Keratinocyte (primary cell): ENCODE data around the gene ERC2. TPM values are rescaled to one million over a fixed set of nuclear protein-coding genes. Genes with fewer than 3 reads are reported as not detected.

ENCODE experiments used
- DNase-seq: peaks from one replicate; pipeline ENCODE4 v3.0.0-alpha.2; 2011; ENCODE audit warnings: low read depth, missing footprints, low spot score
- FAIRE-seq: peaks from 2 replicates; lab custom pipeline; 2011; peaks lifted over from hg19 to GRCh38; lab: Jason Lieb, UNC
- H2AFZ ChIP-seq: 2 replicates; pipeline ENCODE4 v1.6.0; 2012; ENCODE audit warnings: low read length, control low read depth, inconsistent platforms; ENCODE audit not compliant: control insufficient read depth
- H3K27ac ChIP-seq: 2 replicates; pipeline ENCODE4 v1.5.1; 2011; ENCODE audit warnings: low read length; ENCODE audit not compliant: control insufficient read depth, insufficient read depth
- H3K27me3 ChIP-seq: 3 replicates; pipeline ENCODE4 v1.6.0; 2011; ENCODE audit warnings: low read length; ENCODE audit not compliant: control insufficient read depth, insufficient read depth; ENCODE audit errors: extremely low read depth
- H3K36me3 ChIP-seq, 2 experiments: 2 replicates in 1 of 2; 3 replicates in 1 of 2; pipeline ENCODE4 v1.5.1; 2011; ENCODE audit warnings: low read length in 2 of 2, mild to moderate bottlenecking in 1 of 2; ENCODE audit not compliant: control insufficient read depth in 2 of 2, insufficient read depth in 2 of 2; ENCODE audit errors: extremely low read depth in 1 of 2
- H3K4me1 ChIP-seq: 3 replicates; pipeline ENCODE4 v1.5.1; 2011; ENCODE audit warnings: low read length; ENCODE audit not compliant: control insufficient read depth, insufficient read depth; ENCODE audit errors: extremely low read depth
- H3K4me2 ChIP-seq: 3 replicates; pipeline ENCODE4 v1.6.0; 2011; ENCODE audit warnings: low read depth, low read length; ENCODE audit not compliant: control insufficient read depth, insufficient read depth; ENCODE audit errors: extremely low read depth
- H3K4me3 ChIP-seq, 3 experiments: fragments of 200-600 bp in 1 of 3; sonication (generic) in 1 of 3; 2 replicates in 2 of 3; 3 replicates in 1 of 3; pipeline ENCODE4 v1.5.1; 2011 to 2016; ENCODE audit warnings: low read length in 3 of 3, mild to moderate bottlenecking in 3 of 3, control low read depth in 2 of 3, inconsistent platforms in 1 of 3, low read depth in 1 of 3, mixed read lengths in 1 of 3, mixed run types in 1 of 3, moderate library complexity in 1 of 3; ENCODE audit not compliant: control insufficient read depth in 2 of 3, insufficient read depth in 2 of 3; ENCODE audit errors: extremely low read depth in 1 of 3
- H3K79me2 ChIP-seq: 2 replicates; pipeline ENCODE4 v1.6.0; 2012; ENCODE audit warnings: low read length; ENCODE audit not compliant: control insufficient read depth, insufficient read depth
- H3K9ac ChIP-seq: 3 replicates; pipeline ENCODE4 v1.6.0; 2011; ENCODE audit warnings: low read length; ENCODE audit not compliant: control insufficient read depth, insufficient read depth; ENCODE audit errors: extremely low read depth
- H3K9me1 ChIP-seq: 3 replicates; pipeline ENCODE4 v1.6.0; 2011; ENCODE audit warnings: low read length; ENCODE audit not compliant: control insufficient read depth, insufficient read depth; ENCODE audit errors: extremely low read depth
- H3K9me3 ChIP-seq: 2 replicates; pipeline ENCODE4 v1.5.1; 2012; ENCODE audit warnings: low read depth, low read length; ENCODE audit not compliant: control insufficient read depth
- H4K20me1 ChIP-seq: 3 replicates; pipeline ENCODE4 v1.6.0; 2011; ENCODE audit warnings: low read length; ENCODE audit not compliant: control insufficient read depth, insufficient read depth; ENCODE audit errors: extremely low read depth
- EZH2 ChIP-seq: IDR thresholded peaks from one replicate; pipeline ENCODE4 v1.6.1; 2012; ENCODE audit warnings: inconsistent platforms, mild to moderate bottlenecking, low read length, moderate library complexity
- dilution Hi-C: fragments of 300-500 bp; cut with MboI; formaldehyde crosslinking; loops from one replicate; pipeline ENCODE4 v1.7.0; 2020; ENCODE audit warnings: low sequenced_read_pairs; ENCODE audit not compliant: extremely low pct_ligation_motif_present
- polyA plus RNA-seq, 5 experiments: library from polyadenylated mRNA; depleted of rRNA in 3 of 5; stranded (reverse) in 3 of 5; stranded (forward) in 1 of 5; unstranded in 1 of 5; fragments of >200 nt; gene quantifications; 1 replicate in 1 of 5; 2 replicates in 3 of 5; 3 replicates in 1 of 5; pipeline versions ENCODE4 v1.2.1 to v1.2.3, GENCODE V29; 2011 to 2012; ENCODE audit warnings: missing spikeins in 2 of 5, low read depth in 1 of 5, low replicate concordance in 1 of 5
- TF ChIP-seq, protein P1 (sequence below), 3 experiments: IDR thresholded peaks in 1 of 3; conservative IDR thresholded peaks in 1 of 3; optimal IDR thresholded peaks in 1 of 3; 2 replicates in 2 of 3; 3 replicates in 1 of 3; pipeline versions ENCODE3 to v1.5.1; 2011; ENCODE audit warnings: low read length in 3 of 3, mild to moderate bottlenecking in 3 of 3, moderate library complexity in 2 of 3, control low read depth in 1 of 3, inconsistent platforms in 1 of 3; ENCODE audit not compliant: insufficient read depth in 2 of 3; ENCODE audit errors: extremely low read depth in 1 of 3

Gene ERC2
- polyA plus RNA-seq, 1 donor (not counting 4 experiments of a cell fraction or from before 2014, with no cell fraction given), result 0.08 TPM

DNA sequence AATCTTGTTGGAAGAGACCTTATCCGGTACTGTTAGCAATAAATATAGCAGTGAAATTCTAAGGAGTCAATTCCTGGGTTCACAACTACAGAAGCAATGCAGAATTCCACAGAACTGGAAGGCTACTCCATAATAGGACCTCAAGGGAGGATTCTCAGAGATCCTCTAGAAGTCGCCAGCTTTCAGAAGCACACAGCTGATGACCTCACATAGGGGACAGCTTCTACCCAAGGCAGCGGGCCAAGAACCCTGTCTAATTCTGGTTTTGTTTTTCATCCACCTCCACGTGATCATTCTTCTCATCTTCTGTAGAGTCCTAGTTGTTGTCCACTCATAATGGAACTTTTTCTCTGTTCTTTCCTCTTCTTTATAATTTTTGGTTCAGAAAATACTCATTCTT lies 99.4 kb downstream of the ERC2 start:
- dilution Hi-C loops, result no loop called here
- TF ChIP-seq, protein P1, sequence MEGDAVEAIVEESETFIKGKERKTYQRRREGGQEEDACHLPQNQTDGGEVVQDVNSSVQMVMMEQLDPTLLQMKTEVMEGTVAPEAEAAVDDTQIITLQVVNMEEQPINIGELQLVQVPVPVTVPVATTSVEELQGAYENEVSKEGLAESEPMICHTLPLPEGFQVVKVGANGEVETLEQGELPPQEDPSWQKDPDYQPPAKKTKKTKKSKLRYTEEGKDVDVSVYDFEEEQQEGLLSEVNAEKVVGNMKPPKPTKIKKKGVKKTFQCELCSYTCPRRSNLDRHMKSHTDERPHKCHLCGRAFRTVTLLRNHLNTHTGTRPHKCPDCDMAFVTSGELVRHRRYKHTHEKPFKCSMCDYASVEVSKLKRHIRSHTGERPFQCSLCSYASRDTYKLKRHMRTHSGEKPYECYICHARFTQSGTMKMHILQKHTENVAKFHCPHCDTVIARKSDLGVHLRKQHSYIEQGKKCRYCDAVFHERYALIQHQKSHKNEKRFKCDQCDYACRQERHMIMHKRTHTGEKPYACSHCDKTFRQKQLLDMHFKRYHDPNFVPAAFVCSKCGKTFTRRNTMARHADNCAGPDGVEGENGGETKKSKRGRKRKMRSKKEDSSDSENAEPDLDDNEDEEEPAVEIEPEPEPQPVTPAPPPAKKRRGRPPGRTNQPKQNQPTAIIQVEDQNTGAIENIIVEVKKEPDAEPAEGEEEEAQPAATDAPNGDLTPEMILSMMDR (optimal IDR thresholded peaks at IDR 0.05 in 1 of 3, IDR thresholded peaks at IDR 0.05 in 1 of 3, conservative IDR thresholded peaks at IDR 0.05 in 1 of 3; ENCODE audit: extremely low read depth in 1 of 3, insufficient read depth in 2 of 3, low read length in 3 of 3), result no peak
- TF ChIP-seq EZH2, result no peak
- H2AFZ ChIP-seq, result no peak overlapping the region
- H3K27me3 ChIP-seq, result no peaks in the 10 kb centered on the region
- no peak overlapping the region for H3K27ac ChIP-seq
- no peaks in the 10 kb centered on the region for H3K9me1 ChIP-seq
- H3K9ac ChIP-seq, result no peak overlapping the region
- no peak for DNase-seq
- FAIRE-seq, result no peak
- H3K4me3 ChIP-seq, result no peak overlapping the region
- H3K36me3 ChIP-seq, result no peaks in the 10 kb centered on the region
- no peaks in the 10 kb centered on the region for H4K20me1 ChIP-seq
- H3K4me1 ChIP-seq, result no peaks in the 10 kb centered on the region
- no peaks in the 10 kb centered on the region for H3K79me2 ChIP-seq
- H3K9me3 ChIP-seq, result no peaks in the 10 kb centered on the region
- H3K4me2 ChIP-seq, result no peak overlapping the region

DNA sequence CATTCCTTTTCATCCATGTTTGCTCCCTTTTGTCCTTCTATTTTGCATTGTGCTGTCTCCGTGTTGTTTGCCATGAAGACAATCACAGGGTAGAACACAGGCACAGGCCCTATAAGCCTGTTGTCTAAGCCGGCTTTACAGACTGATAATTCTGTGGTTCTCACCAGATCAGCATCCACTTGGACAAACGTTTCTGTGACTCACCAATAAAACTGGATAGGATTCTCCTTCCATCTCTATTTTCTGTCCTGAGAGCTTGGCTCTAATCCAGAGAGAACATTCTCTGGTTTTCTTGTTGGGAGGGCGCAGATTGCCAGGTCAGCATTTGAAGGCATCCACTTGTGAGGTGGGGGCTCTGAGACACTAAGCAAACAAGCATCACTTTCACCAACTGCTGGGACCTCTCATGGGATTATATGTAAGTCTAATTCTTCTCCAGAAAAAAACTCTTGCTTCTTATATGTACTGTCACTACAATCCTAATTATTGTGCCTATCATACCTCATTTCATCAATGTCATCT lies 101.6 kb downstream of the ERC2 start:
- Histone ChIP-seq H2AFZ (no peak overlapping the region), H4K20me1 (no peaks in the 10 kb centered on the region), H3K4me1 (no peaks in the 10 kb centered on the region), H3K36me3 (no peaks in the 10 kb centered on the region), H3K4me3 (no peak overlapping the region), H3K9me1 (no peaks in the 10 kb centered on the region), H3K9ac (no peak overlapping the region), H3K9me3 (no peaks in the 10 kb centered on the region), H3K4me2 (no peak overlapping the region), H3K27ac (no peak overlapping the region), H3K27me3 (no peaks in the 10 kb centered on the region), H3K79me2 (no peaks in the 10 kb centered on the region)
- DNase-seq (no peak), FAIRE-seq (no peak)
- no peak for TF ChIP-seq EZH2
- TF ChIP-seq, protein P1 (optimal IDR thresholded peaks at IDR 0.05 in 1 of 3, IDR thresholded peaks at IDR 0.05 in 1 of 3, conservative IDR thresholded peaks at IDR 0.05 in 1 of 3; ENCODE audit: extremely low read depth in 1 of 3, insufficient read depth in 2 of 3, low read length in 3 of 3), result no peak
- dilution Hi-C loops, result no loop called here
